ENCODE data around the gene EPB41L2. TPM values are rescaled to one million over a fixed set of nuclear protein-coding genes. Genes with fewer than 3 reads are reported as not detected.

EPB41L2 gene
- total RNA-seq, 1 donor from 2014 or later, result 124 TPM

- TF ChIP-seq CTCF (IDR thresholded peaks at IDR 0.05), result no peak
- H3K36me3 ChIP-seq, result peaks cover 35% of the 10 kb centered on the region
- ATAC-seq (no peak), DNase-seq (no peak)
- H3K9me3 ChIP-seq, result no peaks in the 10 kb centered on the region
- H3K4me3 ChIP-seq, result no peak overlapping the region
- no peaks in the 10 kb centered on the region for H3K4me1 ChIP-seq
- intact Hi-C loops (cut with DNase I), result no loop called here
- H3K27me3 ChIP-seq (ENCODE audit: low read depth), result no peaks in the 10 kb centered on the region
- no peak overlapping the region for H3K27ac ChIP-seq
Observed at GRCh38 chr6:130864344-130864743, 198.7 kb downstream of the EPB41L2 start.

- TF ChIP-seq CTCF (IDR thresholded peaks at IDR 0.05), result no peak
- no peak overlapping the region for H3K27ac ChIP-seq
- no peaks in the 10 kb centered on the region for H3K27me3 ChIP-seq (ENCODE audit: low read depth)
- H3K9me3 ChIP-seq, result no peaks in the 10 kb centered on the region
- intact Hi-C loops (cut with DNase I), result no loop called here
- DNase-seq, result no peak
- no peaks in the 10 kb centered on the region for H3K4me1 ChIP-seq
- peaks cover 28% of the 10 kb centered on the region for H3K36me3 ChIP-seq
- ATAC-seq, result no peak
- H3K4me3 ChIP-seq, result no peak overlapping the region
Observed at GRCh38 chr6:130863415-130864230, 199.4 kb downstream of the EPB41L2 start.

- ATAC-seq, result no peak
- H3K27ac ChIP-seq, result no peak overlapping the region
- DNase-seq, result no peak
- H3K36me3 ChIP-seq, result peaks cover 28% of the 10 kb centered on the region
- H3K4me3 ChIP-seq, result no peak overlapping the region
- intact Hi-C loops (cut with DNase I), result no loop called here
- H3K4me1 ChIP-seq, result no peaks in the 10 kb centered on the region
- H3K27me3 ChIP-seq (ENCODE audit: low read depth), result no peaks in the 10 kb centered on the region
- H3K9me3 ChIP-seq, result no peaks in the 10 kb centered on the region
- TF ChIP-seq CTCF (IDR thresholded peaks at IDR 0.05), result no peak
Observed at GRCh38 chr6:130862370-130862769, 200.7 kb downstream of the EPB41L2 start.

- no peak for TF ChIP-seq CTCF (IDR thresholded peaks at IDR 0.05)
- H3K36me3 ChIP-seq, result peaks cover 17% of the 10 kb centered on the region
- DNase-seq (no peak), ATAC-seq (no peak)
- no peaks in the 10 kb centered on the region for H3K4me1 ChIP-seq
- no peak overlapping the region for H3K4me3 ChIP-seq
- intact Hi-C loops (cut with DNase I), result no loop called here
- H3K27me3 ChIP-seq (ENCODE audit: low read depth), result no peaks in the 10 kb centered on the region
- H3K9me3 ChIP-seq, result no peaks in the 10 kb centered on the region
- H3K27ac ChIP-seq, result no peak overlapping the region
Observed at GRCh38 chr6:130859161-130859867, 203.7 kb downstream of the EPB41L2 start.

- no peaks in the 10 kb centered on the region for H3K9me3 ChIP-seq
- H3K27ac ChIP-seq, result no peak overlapping the region
- no peak for TF ChIP-seq CTCF (IDR thresholded peaks at IDR 0.05)
- no peak for ATAC-seq
- H3K36me3 ChIP-seq, result peaks cover 13% of the 10 kb centered on the region
- no peak overlapping the region for H3K4me3 ChIP-seq
- no peaks in the 10 kb centered on the region for H3K4me1 ChIP-seq
- no peaks in the 10 kb centered on the region for H3K27me3 ChIP-seq (ENCODE audit: low read depth)
- DNase-seq, result no peak
- intact Hi-C loops (cut with DNase I), result no loop called here
Observed at GRCh38 chr6:130858498-130859160, 204.4 kb downstream of the EPB41L2 start.
